ENCODE results near the gene SGCD.

DNA sequence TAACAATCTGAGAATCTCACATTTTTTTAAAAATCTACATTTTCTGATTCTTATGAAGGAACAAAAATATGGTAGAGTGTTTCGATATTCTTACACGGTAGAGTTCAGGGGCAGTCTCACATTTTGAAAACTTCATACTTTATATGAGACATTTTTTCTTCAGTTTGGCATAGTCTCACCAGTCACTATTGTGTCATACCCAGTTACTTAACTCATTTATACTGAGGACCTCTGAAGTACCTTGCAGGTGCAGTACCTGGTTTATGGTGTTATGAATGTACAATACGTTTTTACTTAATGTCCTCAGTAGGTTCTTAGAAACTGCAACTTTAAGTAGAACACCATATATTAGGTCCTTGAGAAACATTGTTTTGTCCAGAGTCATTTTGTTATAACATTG is 196.6 kb downstream of the SGCD start:
- TF ChIP-seq POLR2A (IDR thresholded peaks at IDR 0.05) (no peak), POLR2AphosphoS5 (IDR thresholded peaks at IDR 0.05) (no peak), EP300 (IDR thresholded peaks at IDR 0.05; ENCODE audit: low read depth) (no peak)
- TF ChIP-seq, protein P1, sequence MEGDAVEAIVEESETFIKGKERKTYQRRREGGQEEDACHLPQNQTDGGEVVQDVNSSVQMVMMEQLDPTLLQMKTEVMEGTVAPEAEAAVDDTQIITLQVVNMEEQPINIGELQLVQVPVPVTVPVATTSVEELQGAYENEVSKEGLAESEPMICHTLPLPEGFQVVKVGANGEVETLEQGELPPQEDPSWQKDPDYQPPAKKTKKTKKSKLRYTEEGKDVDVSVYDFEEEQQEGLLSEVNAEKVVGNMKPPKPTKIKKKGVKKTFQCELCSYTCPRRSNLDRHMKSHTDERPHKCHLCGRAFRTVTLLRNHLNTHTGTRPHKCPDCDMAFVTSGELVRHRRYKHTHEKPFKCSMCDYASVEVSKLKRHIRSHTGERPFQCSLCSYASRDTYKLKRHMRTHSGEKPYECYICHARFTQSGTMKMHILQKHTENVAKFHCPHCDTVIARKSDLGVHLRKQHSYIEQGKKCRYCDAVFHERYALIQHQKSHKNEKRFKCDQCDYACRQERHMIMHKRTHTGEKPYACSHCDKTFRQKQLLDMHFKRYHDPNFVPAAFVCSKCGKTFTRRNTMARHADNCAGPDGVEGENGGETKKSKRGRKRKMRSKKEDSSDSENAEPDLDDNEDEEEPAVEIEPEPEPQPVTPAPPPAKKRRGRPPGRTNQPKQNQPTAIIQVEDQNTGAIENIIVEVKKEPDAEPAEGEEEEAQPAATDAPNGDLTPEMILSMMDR (IDR thresholded peaks at IDR 0.05): no peak

Measured in transverse colon (tissue), 4 donors.